Osteoblast (primary cell): Measurements from ENCODE around the gene SLC15A5. TPM values are rescaled to one million over a fixed set of nuclear protein-coding genes. Genes with fewer than 3 reads are reported as not detected.

Experiments
- DNase-seq: peaks from one replicate; pipeline ENCODE4 v3.0.0; 2011; ENCODE audit warnings: low spot score, mixed read lengths; ENCODE audit not compliant: insufficient read length; ENCODE audit errors: missing footprints
- H2AFZ ChIP-seq: 2 replicates; pipeline ENCODE4 v1.6.0; 2011; ENCODE audit warnings: mild to moderate bottlenecking, low read length
- H3K27ac ChIP-seq: 2 replicates; pipeline ENCODE4 v1.5.1; 2011; ENCODE audit warnings: mild to moderate bottlenecking, low read depth, low read length, moderate library complexity
- H3K27me3 ChIP-seq: 2 replicates; pipeline ENCODE4 v1.6.0; 2012; ENCODE audit warnings: mild to moderate bottlenecking, control low read depth, inconsistent platforms, low read length, moderate library complexity; ENCODE audit not compliant: insufficient read depth
- H3K36me3 ChIP-seq: 2 replicates; pipeline ENCODE4 v1.5.1; 2011; ENCODE audit warnings: mild to moderate bottlenecking, low read length, control low read depth, moderate library complexity; ENCODE audit not compliant: insufficient read depth
- H3K4me1 ChIP-seq: 2 replicates; pipeline ENCODE4 v1.5.1; 2011; ENCODE audit warnings: mild to moderate bottlenecking, low read length, control low read depth, moderate library complexity; ENCODE audit not compliant: insufficient read depth
- H3K4me2 ChIP-seq: 2 replicates; pipeline ENCODE4 v1.6.0; 2011; ENCODE audit warnings: mild to moderate bottlenecking, low read length; ENCODE audit not compliant: insufficient read depth
- H3K4me3 ChIP-seq: fragments of 200-600 bp; sonication (generic); 3 replicates; pipeline ENCODE4 v1.5.1; 2012; ENCODE audit warnings: mild to moderate bottlenecking, low read length, inconsistent platforms; ENCODE audit not compliant: insufficient read depth
- H3K79me2 ChIP-seq: 2 replicates; pipeline ENCODE4 v1.6.0; 2012; ENCODE audit warnings: mild to moderate bottlenecking, low read length, control low read depth, inconsistent platforms; ENCODE audit not compliant: insufficient read depth
- H3K9me3 ChIP-seq: 2 replicates; pipeline ENCODE4 v1.5.1; 2011; ENCODE audit warnings: low read depth, low read length, control low read depth
- H4K20me1 ChIP-seq: 2 replicates; pipeline ENCODE4 v1.6.0; 2012; ENCODE audit warnings: mild to moderate bottlenecking, low read length, control low read depth; ENCODE audit not compliant: insufficient read depth
- CTCF ChIP-seq: IDR thresholded peaks from 2 replicates; pipeline ENCODE4 v1.5.1; 2011; ENCODE audit warnings: mild to moderate bottlenecking, low read depth, low read length, moderate library complexity; ENCODE audit errors: extremely low read depth
- total RNA-seq: library from RNA; depleted of rRNA; stranded (reverse); fragments of >200 nt; gene quantifications from 2 replicates; pipeline ENCODE4 v1.2.3, GENCODE V29; 2012

Gene SLC15A5
- total RNA-seq, 1 donor = not detected

GRCh38 chr12:16148938-16149337 lies 128.5 kb downstream of the SLC15A5 start:
- no peaks in the 10 kb centered on the region for H3K79me2 ChIP-seq
- no peak overlapping the region for H3K4me2 ChIP-seq
- H4K20me1 ChIP-seq = no peaks in the 10 kb centered on the region
- no peak overlapping the region for H3K4me3 ChIP-seq
- no peaks in the 10 kb centered on the region for H3K36me3 ChIP-seq
- no peak for TF ChIP-seq CTCF
- H3K27ac ChIP-seq = no peak overlapping the region
- H3K27me3 ChIP-seq = peaks cover 3% of the 10 kb centered on the region
- no peaks in the 10 kb centered on the region for H3K4me1 ChIP-seq
- DNase-seq = no peak
- no peaks in the 10 kb centered on the region for H3K9me3 ChIP-seq
- H2AFZ ChIP-seq = no peak overlapping the region

Other genes with a start within 250 kb of the SLC15A5 start
- 72.7 and 81.9 TPM in 2 replicates for gene MGST1, start 70.0 kb upstream of the SLC15A5 start, total RNA-seq